GM19438 (cell line): Measurements from ENCODE around the gene ELP4.

Experiments used
- ATAC-seq: cut with Tn5 transposase; IDR thresholded peaks from one replicate; pipeline ENCODE4 v1.9.1; 2021; ENCODE audit warnings: low read depth; ENCODE audit not compliant: unreplicated experiment

ELP4 gene

DNA sequence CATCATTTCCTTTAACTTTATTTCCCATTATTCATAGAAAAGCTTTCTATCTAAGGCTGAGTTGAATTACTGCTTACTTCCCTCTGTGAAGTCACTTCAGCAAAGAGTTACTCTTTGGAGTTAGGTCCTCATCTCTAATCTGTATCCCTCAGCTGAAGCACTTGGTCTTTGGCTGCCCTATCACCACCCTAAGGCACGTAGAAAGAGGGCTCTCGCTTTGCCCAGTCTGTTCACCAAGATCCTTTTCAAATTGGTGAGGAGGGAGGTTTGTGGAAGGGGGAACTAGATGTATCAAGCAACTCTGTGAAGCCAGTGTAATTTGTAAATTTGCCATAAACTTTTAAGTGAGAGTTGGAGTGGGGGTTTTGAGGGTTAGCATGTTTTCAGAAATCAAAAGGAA, 258.1 kb downstream of the ELP4 start:
- ATAC-seq = no peak

DNA sequence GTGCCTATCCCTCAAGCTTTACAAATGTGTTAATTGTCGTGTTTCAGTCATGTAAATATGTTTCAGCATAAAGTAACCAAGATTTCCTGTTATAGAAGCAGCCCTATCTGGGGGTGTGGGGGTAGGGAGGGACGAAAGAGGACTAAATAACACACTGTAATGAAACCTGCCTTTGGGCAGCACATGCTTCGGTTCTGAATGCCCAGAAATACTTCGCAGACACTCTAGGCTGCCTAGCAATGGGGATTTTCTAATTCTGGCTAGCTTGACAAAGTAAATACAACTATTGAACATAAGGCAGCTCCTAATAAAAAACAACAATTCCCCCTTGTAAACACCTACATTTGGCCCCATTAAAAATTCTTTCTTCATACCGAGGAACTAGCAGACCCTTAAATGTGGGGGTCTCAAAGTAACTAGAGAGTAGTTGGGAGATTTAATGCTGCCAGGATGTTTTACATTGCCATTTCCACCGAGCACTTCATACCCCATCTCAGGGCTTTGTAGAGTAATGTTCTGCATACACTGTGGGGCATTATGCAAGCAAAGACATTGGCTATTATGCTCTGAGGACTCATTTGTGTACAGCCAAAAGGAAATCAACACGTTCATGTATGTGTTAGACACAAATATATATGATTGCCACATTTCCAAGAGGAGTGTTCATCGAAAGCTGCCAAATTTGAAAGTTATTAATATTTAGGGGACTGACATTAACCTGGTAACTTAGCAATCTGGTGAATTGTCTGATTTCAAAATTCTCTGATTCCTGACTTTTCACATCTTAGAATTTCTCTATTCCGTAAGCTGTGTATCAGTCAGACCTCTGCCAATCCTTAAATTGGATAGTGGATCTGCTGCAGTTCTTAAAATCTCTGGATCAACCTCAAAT, 259.4 kb downstream of the ELP4 start:
- no peak for ATAC-seq

DNA sequence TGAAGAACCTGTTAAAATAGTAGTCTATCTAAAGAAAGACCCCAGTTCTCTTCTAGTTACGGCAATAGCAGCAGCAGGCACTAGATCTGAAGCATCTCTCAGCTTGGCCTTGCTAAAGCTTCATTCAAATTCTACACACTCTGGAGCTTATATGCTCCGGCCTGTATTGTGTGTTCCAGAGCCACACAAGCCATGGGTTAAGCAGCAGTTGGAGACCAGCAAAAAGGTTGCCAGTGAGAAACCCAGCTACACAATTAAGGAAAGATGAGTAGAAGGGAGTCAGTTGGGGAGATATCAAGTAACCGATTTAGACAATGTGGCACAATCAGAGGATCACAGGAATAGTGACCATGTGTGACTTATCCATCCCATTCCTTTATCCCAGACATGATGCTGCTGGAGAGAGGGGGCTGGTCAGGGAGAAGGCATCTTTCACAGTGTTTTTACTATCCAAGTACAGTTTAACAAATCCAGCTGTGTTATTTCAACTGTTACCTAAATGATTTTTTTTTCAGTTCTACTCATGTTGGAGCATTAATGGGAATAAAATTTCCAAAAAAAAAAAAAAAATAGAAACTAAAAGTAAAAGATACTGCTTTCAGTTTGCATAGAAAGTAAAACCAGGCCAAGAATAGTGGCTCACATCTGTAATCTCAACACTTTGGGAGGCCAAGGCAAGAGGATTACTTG, 260.6 kb downstream of the ELP4 start:
- no peak for ATAC-seq

DNA sequence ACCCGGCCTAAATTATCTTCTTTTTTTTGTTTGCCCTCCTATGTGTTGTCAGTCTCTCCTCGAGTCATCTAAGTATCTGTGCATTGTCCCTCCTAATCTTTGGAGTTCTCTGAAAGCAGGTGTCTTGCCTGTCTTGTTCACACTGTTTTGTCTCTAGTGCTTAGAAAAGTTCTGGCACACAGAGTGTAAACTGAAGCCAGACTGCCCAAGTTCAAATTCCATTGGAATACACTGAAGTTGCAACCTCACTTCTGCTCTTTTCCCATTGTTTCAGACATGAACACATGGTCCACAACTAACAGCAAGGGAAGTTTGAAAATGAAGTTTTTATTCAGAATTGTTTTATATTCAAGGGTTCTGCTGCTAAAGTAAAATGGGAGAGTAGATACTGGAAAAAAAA, 262.8 kb downstream of the ELP4 start:
- no peak for ATAC-seq

DNA sequence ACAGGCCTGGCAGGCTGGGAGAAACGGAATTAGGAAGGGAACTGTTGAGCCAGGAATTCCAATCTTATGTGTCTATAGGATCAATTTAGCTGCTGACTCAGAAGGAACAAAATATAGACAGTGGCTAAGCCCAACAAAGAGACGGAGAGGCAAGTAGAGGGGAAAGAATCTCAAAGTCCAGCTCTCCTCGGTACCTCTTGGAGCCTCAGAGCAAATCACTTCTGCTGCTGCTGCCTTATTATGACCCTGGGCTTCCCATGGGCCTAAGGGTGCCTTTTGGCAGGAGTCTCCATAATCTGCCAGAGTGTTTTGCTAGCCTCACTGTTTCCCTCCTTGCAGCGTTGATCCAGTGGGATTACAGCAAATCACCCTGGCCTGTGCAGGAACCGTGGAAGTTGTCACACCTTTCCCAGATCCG, 269.8 kb downstream of the ELP4 start:
- ATAC-seq = no peak

DNA sequence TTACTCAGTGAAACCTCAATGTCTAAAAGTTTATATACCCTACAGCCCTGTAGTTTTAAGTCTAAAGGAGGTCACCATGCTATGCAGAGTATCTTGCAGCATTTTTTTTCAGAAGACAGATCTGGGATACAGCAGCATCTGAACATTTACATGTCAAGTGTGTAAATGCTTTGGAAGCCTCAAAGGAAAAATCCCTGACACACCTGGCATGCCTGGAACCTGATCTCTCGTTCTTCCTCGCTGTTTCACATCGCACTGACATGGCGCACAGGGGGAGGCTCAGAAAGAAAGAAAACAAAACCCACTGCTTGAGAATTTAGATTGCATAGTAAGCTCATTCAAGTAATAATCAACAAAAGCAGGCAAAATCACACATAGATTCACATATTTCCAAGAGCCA, 270.5 kb downstream of the ELP4 start:
- ATAC-seq = no peak

DNA sequence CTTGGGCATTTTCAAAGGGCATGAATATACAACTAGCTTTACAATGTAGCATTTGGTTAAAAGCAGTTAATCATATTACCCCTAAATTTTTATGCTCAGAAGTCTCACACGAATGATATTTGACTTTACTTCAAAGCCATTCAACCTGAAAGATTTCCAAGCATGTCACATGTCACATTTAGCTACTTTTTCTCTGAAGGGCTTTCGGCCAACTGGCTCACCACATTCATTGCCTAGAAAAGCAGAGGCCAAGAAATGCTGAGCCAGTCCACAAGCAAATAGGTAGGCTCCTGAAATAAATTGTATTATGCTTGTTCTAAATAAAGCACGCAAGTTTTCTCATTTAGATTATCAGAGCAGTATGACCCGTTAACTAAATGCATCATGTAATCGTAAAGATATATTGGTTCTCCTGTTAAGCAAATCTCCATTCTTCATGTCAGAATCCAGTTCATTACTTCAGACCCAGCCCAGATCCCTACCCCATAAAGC, 271.0 kb downstream of the ELP4 start:
- ATAC-seq = no peak

DNA sequence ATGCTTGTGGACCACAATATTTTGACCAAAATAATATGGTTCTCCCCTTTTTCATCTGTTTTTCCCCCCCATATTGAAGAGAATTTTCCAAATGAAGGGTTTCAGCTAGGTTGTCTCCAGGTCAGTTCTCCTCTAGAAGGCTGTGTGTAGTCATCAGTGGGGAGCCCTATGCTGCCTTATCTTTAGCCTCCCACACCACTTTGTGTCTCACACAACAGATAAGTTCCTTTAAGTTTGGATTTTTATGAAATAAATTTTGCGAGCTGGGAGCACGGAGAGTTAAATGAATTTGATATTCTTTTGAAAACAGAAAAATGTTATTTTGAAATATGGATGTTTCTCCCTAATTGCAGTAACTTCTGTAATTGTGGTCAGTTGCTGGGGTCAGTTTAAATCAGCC, 272.7 kb downstream of the ELP4 start:
- no peak for ATAC-seq

DNA sequence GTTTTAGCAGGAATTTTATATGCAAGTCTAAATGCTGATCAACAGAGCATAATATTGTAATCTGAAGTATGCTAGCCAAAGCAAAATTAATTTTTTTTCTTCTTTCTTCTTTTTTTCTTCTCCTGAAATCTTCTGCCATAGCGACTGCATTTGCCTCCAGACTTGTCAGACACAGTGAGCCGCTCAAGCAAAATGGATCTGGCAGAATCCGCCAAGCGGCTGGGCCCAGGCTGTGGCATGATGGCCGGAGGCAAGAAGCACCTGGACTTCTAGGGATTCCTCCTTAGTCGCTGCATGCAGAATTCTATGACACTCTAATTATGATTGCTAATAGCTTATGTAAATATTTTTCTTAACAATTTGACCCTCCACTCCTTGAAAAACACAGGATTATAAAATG, 273.7 kb downstream of the ELP4 start:
- no peak for ATAC-seq

DNA sequence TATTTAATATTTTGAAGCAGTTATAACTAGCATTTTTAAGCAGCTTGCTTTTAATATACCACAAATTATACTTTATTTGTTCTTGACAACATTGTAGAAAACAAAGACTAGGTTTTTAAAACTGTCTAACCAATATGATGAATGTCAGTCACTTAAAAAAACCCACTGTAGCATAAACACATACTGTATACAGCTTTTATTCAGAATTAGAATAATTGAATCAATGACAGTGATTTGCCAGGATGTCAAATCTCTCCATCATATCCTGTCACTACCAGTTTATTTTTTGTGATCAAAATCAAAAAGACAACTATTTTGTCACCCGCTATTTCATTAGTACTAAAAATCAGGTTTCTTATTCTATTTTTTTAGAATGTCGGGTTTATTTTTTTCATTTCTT, 275.0 kb downstream of the ELP4 start:
- ATAC-seq = no peak

DNA sequence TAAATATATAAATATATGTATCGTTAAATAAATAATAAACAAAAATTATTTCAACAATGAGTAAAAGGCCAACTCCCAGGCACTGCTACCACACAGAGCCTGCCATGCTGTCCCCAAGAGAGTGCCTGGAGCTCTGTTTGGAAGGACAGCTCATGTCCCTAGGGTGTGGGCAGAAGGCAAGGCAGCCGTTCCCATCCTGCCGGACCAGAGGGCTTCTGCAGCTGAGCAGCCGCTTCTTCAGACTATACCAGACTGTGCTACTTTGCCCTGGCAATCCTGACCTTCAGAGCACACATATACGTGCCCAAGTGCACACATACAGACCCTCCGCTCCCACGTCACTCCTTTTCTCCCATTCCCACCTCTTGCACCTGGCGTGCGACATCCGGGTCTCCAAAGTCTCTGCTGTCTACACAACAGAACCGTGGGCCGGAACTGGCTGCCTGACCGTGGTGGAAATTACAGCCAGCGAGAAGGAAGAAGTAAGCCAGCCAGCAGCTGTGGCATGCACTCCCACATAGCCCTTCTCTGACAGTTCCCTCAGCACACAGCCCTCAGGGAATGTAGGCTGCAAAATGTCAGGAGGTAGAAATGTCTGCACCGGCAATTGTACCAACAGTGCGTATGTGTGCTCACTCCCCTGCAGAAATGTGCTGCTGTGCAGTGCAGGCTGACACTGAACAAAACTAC, 277.6 kb downstream of the ELP4 start:
- no peak for ATAC-seq

DNA sequence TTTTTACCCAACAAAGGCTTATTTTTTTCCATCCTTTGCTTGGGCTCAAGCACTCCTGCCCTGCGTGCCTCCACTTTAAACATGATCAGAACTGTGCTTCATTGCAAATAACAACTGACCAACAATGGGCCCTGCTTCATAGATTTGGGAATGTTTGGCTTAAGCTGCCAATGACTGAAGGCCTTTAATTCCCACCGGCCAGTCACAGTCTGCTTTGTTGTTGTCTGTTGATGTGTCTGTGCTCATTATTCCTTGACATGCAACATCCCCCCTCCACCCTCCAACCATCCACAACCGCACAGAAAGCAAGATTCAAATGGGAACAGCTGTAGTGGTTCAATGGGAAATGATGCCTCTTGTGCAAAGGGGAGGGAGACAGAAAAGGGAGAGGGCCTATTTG, 278.5 kb downstream of the ELP4 start:
- no peak for ATAC-seq

DNA sequence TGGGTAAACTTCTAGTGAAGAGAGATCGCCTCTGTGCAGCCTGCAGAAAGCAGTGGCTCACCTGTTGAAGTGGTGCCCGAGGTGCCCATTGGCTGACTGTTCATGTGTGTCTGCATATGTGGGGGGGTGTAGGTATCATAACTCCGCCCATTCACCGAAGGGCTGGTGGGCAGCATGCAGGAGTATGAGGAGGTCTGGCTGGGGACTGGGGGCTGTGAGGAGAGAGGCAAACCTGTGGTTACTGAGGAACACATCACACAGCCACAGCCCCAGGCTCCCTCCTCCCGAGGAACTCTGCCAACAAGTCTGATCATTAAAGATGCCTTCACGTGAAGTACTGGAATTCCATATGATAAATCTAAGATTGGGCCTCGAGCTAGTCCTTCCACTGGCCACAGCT, 281.1 kb downstream of the ELP4 start:
- ATAC-seq = no peak

DNA sequence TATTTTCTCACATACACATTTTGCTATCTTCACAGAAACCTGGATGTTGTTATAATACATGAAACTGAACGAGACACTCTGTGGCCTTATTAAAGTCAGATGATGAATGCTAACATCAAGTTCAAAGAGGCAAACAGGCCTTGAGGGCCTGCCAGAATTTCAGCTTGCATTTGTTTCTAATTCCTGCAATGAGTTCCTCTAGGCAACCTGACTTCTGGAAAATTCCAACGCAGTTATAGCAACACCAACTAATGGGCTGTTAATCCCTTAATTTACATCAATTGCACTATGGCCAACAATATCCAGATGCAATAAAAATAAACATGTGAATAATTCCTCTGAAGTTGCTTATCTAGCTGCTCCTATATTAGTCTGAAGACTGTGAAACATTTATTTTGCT, 282.5 kb downstream of the ELP4 start:
- no peak for ATAC-seq

DNA sequence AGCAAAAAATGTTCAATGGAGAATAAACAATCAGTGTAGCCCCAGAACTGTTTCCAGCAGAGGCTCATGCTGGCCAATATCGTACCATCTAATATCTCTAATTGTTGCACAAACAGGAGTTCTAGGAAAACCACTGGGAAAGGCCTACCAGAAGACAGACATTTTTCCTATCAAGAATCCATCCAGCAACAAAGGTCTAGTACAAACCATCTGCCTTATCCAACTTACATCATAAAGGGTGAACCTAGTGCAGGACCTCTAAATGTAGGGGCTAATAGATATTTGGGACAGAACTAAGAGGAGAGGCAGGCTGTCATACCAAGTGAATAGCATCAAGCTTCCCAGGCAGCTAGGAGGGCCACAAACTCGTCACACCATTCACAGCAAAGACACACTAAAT, 282.9 kb downstream of the ELP4 start:
- ATAC-seq = no peak

DNA sequence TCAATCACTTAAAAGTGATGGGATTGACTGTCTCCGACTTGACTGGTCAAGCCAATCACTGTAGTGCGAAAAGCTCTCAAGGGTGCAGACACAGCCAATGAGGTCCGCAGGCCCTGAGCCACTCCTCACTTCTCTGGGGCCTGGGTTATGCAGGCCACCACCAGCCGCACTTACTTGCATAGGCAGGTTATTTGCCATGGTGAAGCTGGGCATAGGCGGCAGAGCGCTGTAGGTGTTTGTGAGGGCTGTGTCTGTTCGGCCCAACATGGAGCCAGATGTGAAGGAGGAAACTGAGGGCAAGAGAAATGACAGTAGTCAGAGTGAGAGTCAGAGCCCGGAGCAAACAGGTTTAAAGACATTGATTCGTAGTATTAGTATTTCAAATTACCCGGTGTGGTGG, 283.7 kb downstream of the ELP4 start:
- no peak for ATAC-seq

DNA sequence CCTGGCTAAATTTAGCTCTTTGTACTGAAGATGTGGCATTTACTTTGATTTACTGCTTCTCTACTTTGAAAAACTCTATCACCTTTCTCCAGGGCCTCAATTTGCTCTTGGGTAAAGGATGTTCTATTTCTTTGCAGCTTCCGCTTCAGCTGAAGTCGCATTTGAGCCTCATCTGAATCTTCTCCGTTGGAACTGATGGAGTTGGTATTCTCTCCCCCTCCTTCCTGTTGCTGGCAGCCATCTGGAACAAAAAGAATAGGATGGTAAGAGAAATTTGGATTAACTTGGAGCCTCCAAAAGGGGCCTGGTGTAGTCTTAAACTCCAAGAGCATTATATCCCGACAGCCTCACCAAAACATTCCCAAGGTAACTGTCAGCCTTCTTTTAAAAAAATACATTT, 285.0 kb downstream of the ELP4 start:
- no peak for ATAC-seq

DNA sequence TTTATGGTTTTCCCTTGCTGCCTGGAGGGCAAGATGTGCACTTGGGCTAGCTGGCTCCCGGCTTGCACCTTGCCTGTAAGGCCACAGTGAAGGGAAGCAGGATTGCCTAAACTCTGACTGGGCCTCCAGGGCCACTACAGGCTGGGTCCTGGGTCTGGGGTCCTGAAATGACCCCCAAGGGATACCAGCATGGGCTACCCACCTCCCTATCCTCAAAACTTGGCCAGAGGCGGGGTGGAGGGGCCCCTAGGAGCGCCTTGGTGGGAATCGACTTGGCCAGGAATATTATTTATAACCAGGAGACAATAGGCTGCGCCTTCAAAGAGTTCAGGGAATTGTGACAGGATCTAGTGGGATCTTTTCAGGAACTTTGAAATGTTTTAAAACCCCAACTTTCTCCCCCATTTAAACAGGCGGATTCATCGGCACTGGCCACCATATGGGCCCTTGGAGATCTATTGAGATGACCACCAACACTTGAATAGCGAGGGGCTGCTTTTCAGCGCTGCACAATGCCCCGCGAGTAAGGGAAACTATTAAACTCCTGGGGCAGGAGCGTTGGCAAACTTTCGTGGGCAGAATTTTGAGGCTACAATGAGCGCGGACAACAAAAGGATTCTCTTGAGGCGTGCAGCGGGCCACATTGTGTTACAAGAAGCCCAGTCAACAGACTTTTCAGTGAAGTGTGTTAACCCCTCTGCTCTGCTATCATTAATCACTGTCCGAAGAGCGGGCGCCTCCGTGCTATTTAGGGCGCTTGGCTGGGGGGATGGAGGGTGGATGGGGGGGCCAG, 286.3 kb downstream of the ELP4 start:
- no peak for ATAC-seq

DNA sequence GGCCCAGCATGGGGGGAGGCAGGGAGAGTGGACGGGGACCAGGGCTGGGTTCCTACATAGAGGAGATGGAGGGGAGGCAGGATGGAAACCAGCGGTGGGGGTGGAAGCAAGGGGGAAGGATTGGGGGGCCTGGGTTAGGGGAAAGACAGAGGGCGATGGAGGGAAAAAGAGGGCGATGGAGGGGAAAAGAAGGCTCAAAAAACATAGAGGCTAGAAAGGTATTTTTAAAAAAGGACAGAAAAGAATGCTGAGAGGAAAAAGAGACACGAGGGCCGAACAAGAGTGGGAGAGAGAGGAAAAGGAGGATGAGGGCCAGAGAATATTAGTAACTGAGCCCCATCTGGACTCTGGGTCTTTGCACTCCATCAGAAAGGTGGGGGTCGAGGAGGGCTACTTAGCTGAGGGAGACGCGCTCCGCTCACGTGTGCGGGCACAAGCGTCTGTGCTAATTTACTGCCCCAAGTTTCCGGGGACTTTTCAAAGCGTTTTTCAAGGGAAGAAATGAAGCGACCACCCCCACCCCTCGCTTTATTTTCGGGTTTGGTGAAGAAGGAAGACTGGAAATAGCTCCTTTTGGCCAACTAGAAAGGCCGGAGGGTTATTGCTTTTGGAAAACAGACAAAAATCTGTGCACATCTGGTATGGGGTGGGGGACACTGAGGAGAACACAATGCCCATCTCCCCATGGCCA, 287.1 kb downstream of the ELP4 start:
- no peak for ATAC-seq
